Activated CD4-positive, alpha-beta memory T cell treated with anti-CD3 and anti-CD28 coated beads for 36 hours (primary cell): ENCODE data around the gene MANF. TPM values are rescaled to one million over a fixed set of nuclear protein-coding genes. Genes with fewer than 3 reads are reported as not detected.

ENCODE experiments used
- CTCF ChIA-PET: fragments of 350-600 bp; sonication (Branson Sonifier 250); formaldehyde crosslinking; loops from one replicate; lab custom pipeline; 2021; ENCODE audit warnings: antibody characterized with exemption, inconsistent platforms; lab: Charles Lee
- POLR2A ChIA-PET: fragments of 350-600 bp; sonication (Branson Sonifier 250); formaldehyde crosslinking; loops from one replicate; lab custom pipeline; 2021; ENCODE audit warnings: antibody characterized with exemption; lab: Charles Lee
- DNase-seq: peaks from one replicate; pipeline ENCODE4 v3.0.0-alpha.2; 2020
- H3K27ac Mint-ChIP-seq: one replicate; pipeline ENCODE4 v1.8.0; 2021; ENCODE audit warnings: mixed read lengths
- H3K27me3 Mint-ChIP-seq: one replicate; pipeline ENCODE4 v1.8.0; 2021; ENCODE audit warnings: mixed read lengths
- H3K36me3 Mint-ChIP-seq: one replicate; pipeline ENCODE4 v1.8.0; 2021; ENCODE audit warnings: mixed read lengths
- H3K4me1 Mint-ChIP-seq: one replicate; pipeline ENCODE4 v1.8.0; 2021; ENCODE audit warnings: low read depth, mixed read lengths
- H3K4me3 Mint-ChIP-seq: one replicate; pipeline ENCODE4 v1.8.0; 2021; ENCODE audit warnings: mild to moderate bottlenecking, mixed read lengths
- H3K9me3 Mint-ChIP-seq: one replicate; pipeline ENCODE4 v1.8.0; 2021; ENCODE audit warnings: mixed read lengths
- intact Hi-C: fragments of 100-400 bp; cut with micrococcal nuclease; formaldehyde crosslinking; loops from one replicate; pipeline ENCODE4 v1.15.1; 2023
- total RNA-seq, 2 experiments: library from RNA; stranded (reverse); gene quantifications; one replicate each; pipeline ENCODE4 v1.2.3, GENCODE V29; 2021

Gene MANF
- 100 to 1,000 TPM; 151 to 162 TPM for total RNA-seq

GRCh38 chr3:51384726-51385473, at the start of gene MANF:
TSS of gene MANF (plus strand) at chr3:51385291. CDS start at chr3:51385343, 52 bp downstream.
- no peaks in the 10 kb centered on the region for H3K27me3 Mint-ChIP-seq
- H3K36me3 Mint-ChIP-seq: peaks cover 31% of the 10 kb centered on the region
- H3K9me3 Mint-ChIP-seq: no peaks in the 10 kb centered on the region
- POLR2A ChIA-PET: interaction anchor here (0.7 to 1.7 kb wide), 12 partner anchors 8 to 773 kb away, joined by 3 to 10 read pairs (median 4); partner anchors contain the start of genes CISH, DCAF1 and MAPKAPK3
- H3K4me1 Mint-ChIP-seq: peaks cover 50% of the 10 kb centered on the region
- CTCF ChIA-PET: interaction anchor here (0.7 to 1.9 kb wide), 12 partner anchors 10 to 812 kb away, joined by 3 to 9 read pairs (median 4); no protein-coding TSS in a partner anchor
- H3K27ac Mint-ChIP-seq: peak within 1 kb of the TSS; percentile 98
- peak within 1 kb of the TSS; percentile 93 for H3K4me3 Mint-ChIP-seq
- peak; percentile 99 for DNase-seq
- intact Hi-C loops: loop anchor here (1.0 to 2.0 kb wide), 5 partner anchors 49 to 812 kb away; partner anchors contain the start of genes DCAF1, MAPKAPK3 and TEX264

GRCh38 chr3:51336261-51336660, 48.8 kb upstream of the MANF start:
- CTCF ChIA-PET: no interaction called here
- intact Hi-C loops: no loop called here

GRCh38 chr3:51337666-51338065, 47.4 kb upstream of the MANF start:
- Mint-ChIP-seq H3K27me3 (no peaks in the 10 kb centered on the region), H3K4me1 (no peaks in the 10 kb centered on the region), H3K36me3 (no peaks in the 10 kb centered on the region), H3K27ac (no peak overlapping the region), H3K9me3 (no peaks in the 10 kb centered on the region), H3K4me3 (no peak overlapping the region)
- no peak for DNase-seq
- ChIA-PET POLR2A (no interaction called here), CTCF (no interaction called here)
- intact Hi-C loops: no loop called here

More at GRCh38 chr3:51336261-51336660, 48.8 kb upstream of the MANF start:
- Mint-ChIP-seq H3K4me1 (no peaks in the 10 kb centered on the region), H3K36me3 (no peaks in the 10 kb centered on the region), H3K27ac (no peak overlapping the region), H3K4me3 (no peak overlapping the region), H3K27me3 (no peaks in the 10 kb centered on the region), H3K9me3 (no peaks in the 10 kb centered on the region)
- no peak for DNase-seq
- POLR2A ChIA-PET: no interaction called here

- ChIA-PET POLR2A (no interaction called here), CTCF (no interaction called here)
- intact Hi-C loops: no loop called here
- no peaks in the 10 kb centered on the region for H3K4me1 Mint-ChIP-seq
- no peak for DNase-seq
- no peaks in the 10 kb centered on the region for H3K27me3 Mint-ChIP-seq
- no peaks in the 10 kb centered on the region for H3K9me3 Mint-ChIP-seq
- no peak overlapping the region for H3K4me3 Mint-ChIP-seq
- no peak overlapping the region for H3K27ac Mint-ChIP-seq
- H3K36me3 Mint-ChIP-seq: no peaks in the 10 kb centered on the region
Observed at GRCh38 chr3:51338632-51339031, 46.5 kb upstream of the MANF start.

- no peak for DNase-seq
- Mint-ChIP-seq H3K27me3 (peaks cover 1% of the 10 kb centered on the region), H3K36me3 (peaks cover 1% of the 10 kb centered on the region), H3K4me3 (no peak overlapping the region), H3K27ac (no peak overlapping the region), H3K4me1 (no peaks in the 10 kb centered on the region), H3K9me3 (no peaks in the 10 kb centered on the region)
- ChIA-PET POLR2A (no interaction called here), CTCF (no interaction called here)
- intact Hi-C loops: no loop called here
Observed at GRCh38 chr3:51340013-51340829, 44.9 kb upstream of the MANF start.

GRCh38 chr3:51340989-51341636, 44.0 kb upstream of the MANF start:
- POLR2A ChIA-PET: no interaction called here
- Mint-ChIP-seq H3K36me3 (peaks cover 1% of the 10 kb centered on the region), H3K27me3 (peaks cover 1% of the 10 kb centered on the region)

GRCh38 chr3:51343918-51344687, 41.0 kb upstream of the MANF start:
- Mint-ChIP-seq H3K9me3 (no peaks in the 10 kb centered on the region), H3K36me3 (peaks cover 1% of the 10 kb centered on the region), H3K4me1 (no peaks in the 10 kb centered on the region), H3K27ac (no peak overlapping the region), H3K27me3 (peaks cover 1% of the 10 kb centered on the region), H3K4me3 (no peak overlapping the region)
- DNase-seq: no peak
- ChIA-PET CTCF (no interaction called here), POLR2A (no interaction called here)
- intact Hi-C loops: no loop called here

More at GRCh38 chr3:51340989-51341636, 44.0 kb upstream of the MANF start:
- Mint-ChIP-seq H3K27ac (no peak overlapping the region), H3K4me1 (no peaks in the 10 kb centered on the region), H3K4me3 (no peak overlapping the region), H3K9me3 (no peaks in the 10 kb centered on the region)
- CTCF ChIA-PET: no interaction called here
- no peak for DNase-seq
- intact Hi-C loops: no loop called here

GRCh38 chr3:51350751-51351150, 34.3 kb upstream of the MANF start:
- intact Hi-C loops: no loop called here
- Mint-ChIP-seq H3K36me3 (no peaks in the 10 kb centered on the region), H3K4me3 (no peak overlapping the region), H3K4me1 (no peaks in the 10 kb centered on the region), H3K27me3 (no peaks in the 10 kb centered on the region), H3K27ac (no peak overlapping the region), H3K9me3 (no peaks in the 10 kb centered on the region)
- ChIA-PET POLR2A (no interaction called here), CTCF (no interaction called here)
- DNase-seq: no peak

GRCh38 chr3:51353131-51353530, 32.0 kb upstream of the MANF start:
- POLR2A ChIA-PET: no interaction called here
- H3K4me3 Mint-ChIP-seq: no peak overlapping the region
- no peaks in the 10 kb centered on the region for H3K36me3 Mint-ChIP-seq
- no peak for DNase-seq
- CTCF ChIA-PET: no interaction called here
- H3K9me3 Mint-ChIP-seq: no peaks in the 10 kb centered on the region
- no peaks in the 10 kb centered on the region for H3K27me3 Mint-ChIP-seq
- no peak overlapping the region for H3K27ac Mint-ChIP-seq
- intact Hi-C loops: no loop called here
- H3K4me1 Mint-ChIP-seq: no peaks in the 10 kb centered on the region

GRCh38 chr3:51353691-51354090, 31.4 kb upstream of the MANF start:
- intact Hi-C loops: no loop called here
- Mint-ChIP-seq H3K27ac (no peak overlapping the region), H3K4me3 (no peak overlapping the region), H3K9me3 (no peaks in the 10 kb centered on the region), H3K4me1 (no peaks in the 10 kb centered on the region), H3K36me3 (no peaks in the 10 kb centered on the region), H3K27me3 (no peaks in the 10 kb centered on the region)
- CTCF ChIA-PET: no interaction called here
- POLR2A ChIA-PET: no interaction called here
- DNase-seq: no peak

GRCh38 chr3:51354172-51354571, 30.9 kb upstream of the MANF start:
- Mint-ChIP-seq H3K36me3 (no peaks in the 10 kb centered on the region), H3K9me3 (no peaks in the 10 kb centered on the region), H3K4me1 (no peaks in the 10 kb centered on the region), H3K4me3 (no peak overlapping the region), H3K27ac (no peak overlapping the region), H3K27me3 (no peaks in the 10 kb centered on the region)
- intact Hi-C loops: no loop called here
- ChIA-PET CTCF (no interaction called here), POLR2A (no interaction called here)
- DNase-seq: no peak
